SU-DHL-6 (cell line): ENCODE results near the gene AFF3.

Experiments used
- EZH2phosphoT487 ChIP-seq: fragments of 200-600 bp; sonication (generic), shearing (Covaris generic); conservative IDR thresholded peaks from 2 replicates; pipeline ENCODE4 v1.6.1; 2018; ENCODE audit warnings: mild to moderate bottlenecking, antibody characterized with exemption, low read length, moderate library complexity, mixed read lengths
- TF ChIP-seq, protein P1 (sequence below): fragments of 200-600 bp; sonication (generic); IDR thresholded peaks from one replicate; pipeline ENCODE4 v1.5.1; 2017; ENCODE audit warnings: antibody characterized with exemption, mild to moderate bottlenecking, low read length, moderate library complexity; ENCODE audit not compliant: insufficient read depth, poor library complexity, severe bottlenecking

DNA sequence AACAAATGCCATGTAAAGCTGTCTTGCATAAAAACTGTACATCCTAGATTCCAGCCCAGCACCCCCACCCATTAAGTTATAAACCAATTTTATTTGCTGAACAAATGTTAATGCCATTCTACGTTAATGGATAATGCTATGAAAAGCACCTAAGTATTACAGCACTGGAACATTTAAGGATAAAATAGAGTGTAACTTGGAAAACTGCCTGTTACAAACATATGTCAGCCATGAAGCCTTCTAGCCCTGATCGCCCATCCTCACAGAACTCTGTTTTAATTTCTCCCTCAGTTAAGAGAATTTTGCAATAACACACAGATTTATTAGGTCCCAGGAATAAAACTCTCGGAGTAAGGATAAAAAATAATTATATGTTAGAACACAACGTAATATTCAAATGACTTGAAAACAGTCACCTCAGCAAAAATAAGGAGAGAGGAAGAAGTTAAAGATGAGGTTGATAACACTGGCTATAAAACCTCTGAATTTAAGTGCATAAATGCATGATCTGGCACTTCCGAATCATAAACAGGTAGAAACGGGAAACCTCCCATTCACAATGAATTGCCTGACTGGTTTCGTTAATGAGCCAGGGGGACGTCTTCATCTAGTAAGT lies 308.7 kb downstream of the AFF3 start:
- TF ChIP-seq, protein P1, sequence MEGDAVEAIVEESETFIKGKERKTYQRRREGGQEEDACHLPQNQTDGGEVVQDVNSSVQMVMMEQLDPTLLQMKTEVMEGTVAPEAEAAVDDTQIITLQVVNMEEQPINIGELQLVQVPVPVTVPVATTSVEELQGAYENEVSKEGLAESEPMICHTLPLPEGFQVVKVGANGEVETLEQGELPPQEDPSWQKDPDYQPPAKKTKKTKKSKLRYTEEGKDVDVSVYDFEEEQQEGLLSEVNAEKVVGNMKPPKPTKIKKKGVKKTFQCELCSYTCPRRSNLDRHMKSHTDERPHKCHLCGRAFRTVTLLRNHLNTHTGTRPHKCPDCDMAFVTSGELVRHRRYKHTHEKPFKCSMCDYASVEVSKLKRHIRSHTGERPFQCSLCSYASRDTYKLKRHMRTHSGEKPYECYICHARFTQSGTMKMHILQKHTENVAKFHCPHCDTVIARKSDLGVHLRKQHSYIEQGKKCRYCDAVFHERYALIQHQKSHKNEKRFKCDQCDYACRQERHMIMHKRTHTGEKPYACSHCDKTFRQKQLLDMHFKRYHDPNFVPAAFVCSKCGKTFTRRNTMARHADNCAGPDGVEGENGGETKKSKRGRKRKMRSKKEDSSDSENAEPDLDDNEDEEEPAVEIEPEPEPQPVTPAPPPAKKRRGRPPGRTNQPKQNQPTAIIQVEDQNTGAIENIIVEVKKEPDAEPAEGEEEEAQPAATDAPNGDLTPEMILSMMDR: no peak
- TF ChIP-seq EZH2phosphoT487: no peak
